H1 (cell line): Measurements from ENCODE around the gene SLC6A17. TPM values are rescaled to one million over a fixed set of nuclear protein-coding genes. Genes with fewer than 3 reads are reported as not detected.

Experiments used
- CTCF ChIA-PET: fragments of 300-600 bp; sonication (Branson Sonifier 250); formaldehyde crosslinking; loops from one replicate; lab custom pipeline; 2021; ENCODE audit not compliant: partially characterized antibody; lab: Charles Lee
- POLR2A ChIA-PET: fragments of 300-600 bp; sonication (Branson Sonifier 250); formaldehyde crosslinking; loops from one replicate; lab custom pipeline; 2021; ENCODE audit warnings: inconsistent platforms; ENCODE audit not compliant: partially characterized antibody; lab: Charles Lee
- DNase-seq, 2 experiments: peaks; one replicate each; pipeline versions ENCODE4 v3.0.0 to v3.0.0-alpha.2; 2010 to 2022; ENCODE audit warnings: low spot score in 2 of 2, low read depth in 1 of 2, mixed read lengths in 1 of 2
- FAIRE-seq: peaks from 2 replicates; lab custom pipeline; 2011; peaks lifted over from hg19 to GRCh38; lab: Jason Lieb, UNC
- H2AFZ ChIP-seq: 2 replicates; pipeline ENCODE4 v1.8.1; 2012; ENCODE audit warnings: low read length, inconsistent platforms
- H2AK5ac ChIP-seq: 2 replicates; pipeline ENCODE4 v1.6.1; 2013; ENCODE audit warnings: low read depth, low read length
- H2BK120ac ChIP-seq: replicated peaks from 2 replicates; pipeline ENCODE3; 2013; ENCODE audit warnings: low read depth, low read length, inconsistent platforms
- H2BK12ac ChIP-seq: 2 replicates; pipeline ENCODE4 v1.6.1; 2013; ENCODE audit warnings: low read depth, low read length
- H2BK15ac ChIP-seq: 2 replicates; pipeline ENCODE4 v1.6.1; 2013; ENCODE audit warnings: low read length
- H2BK20ac ChIP-seq: 2 replicates; pipeline ENCODE4 v1.6.1; 2013; ENCODE audit warnings: low read length
- H2BK5ac ChIP-seq: 2 replicates; pipeline ENCODE4 v1.6.1; 2013; ENCODE audit warnings: low read depth, low read length
- H3K14ac ChIP-seq: 2 replicates; pipeline ENCODE4 v1.6.1; 2013; ENCODE audit warnings: inconsistent platforms; ENCODE audit not compliant: insufficient read length
- H3K18ac ChIP-seq: 2 replicates; pipeline ENCODE4 v1.6.1; 2013; ENCODE audit warnings: low read length; ENCODE audit errors: extremely low read depth
- H3K23ac ChIP-seq: 2 replicates; pipeline ENCODE4 v1.6.1; 2013; ENCODE audit warnings: inconsistent platforms; ENCODE audit not compliant: insufficient read length
- H3K23me2 ChIP-seq: 2 replicates; pipeline ENCODE4 v1.6.1; 2013; ENCODE audit warnings: low read depth, low read length
- H3K27ac ChIP-seq: 2 replicates; pipeline ENCODE4 v1.6.1; 2011; ENCODE audit warnings: low read depth, low read length, inconsistent platforms
- H3K27me3 ChIP-seq, 4 experiments: replicated peaks in 1 of 4; 1 replicate in 1 of 4; 2 replicates in 3 of 4; pipeline versions ENCODE4 v1.6.1 to v1.8.1; 2011 to 2013; ENCODE audit warnings: low read length in 3 of 4, mild to moderate bottlenecking in 3 of 4, inconsistent platforms in 2 of 4, mixed read lengths in 2 of 4, moderate library complexity in 1 of 4; ENCODE audit not compliant: control insufficient read depth in 3 of 4, insufficient read depth in 3 of 4; ENCODE audit errors: extremely low read depth in 1 of 4
- H3K36me3 ChIP-seq, 4 experiments: 2 replicates each; pipeline versions ENCODE4 v1.6.1 to v1.8.1; 2011 to 2013; ENCODE audit warnings: mild to moderate bottlenecking in 4 of 4, low read length in 3 of 4, moderate library complexity in 2 of 4, control low read depth in 1 of 4, inconsistent platforms in 1 of 4; ENCODE audit not compliant: insufficient read depth in 4 of 4, control insufficient read depth in 2 of 4
- H3K4ac ChIP-seq: replicated peaks from 2 replicates; pipeline ENCODE3; 2013; ENCODE audit warnings: low read length, low read depth, mixed read lengths, inconsistent platforms; ENCODE audit not compliant: insufficient read length
- H3K4me1 ChIP-seq, 4 experiments: replicated peaks in 1 of 4; 1 replicate in 1 of 4; 2 replicates in 3 of 4; pipeline versions ENCODE4 v1.6.1 to v1.8.1; 2011 to 2013; ENCODE audit warnings: low read length in 3 of 4, inconsistent platforms in 2 of 4, mixed read lengths in 1 of 4; ENCODE audit not compliant: insufficient read depth in 4 of 4, control insufficient read depth in 3 of 4
- H3K4me2 ChIP-seq, 2 experiments: 2 replicates each; pipeline versions ENCODE4 v1.6.1 to v1.8.1; 2011 to 2013; ENCODE audit warnings: low read depth in 2 of 2, low read length in 2 of 2, control low read depth in 1 of 2, inconsistent platforms in 1 of 2, mild to moderate bottlenecking in 1 of 2; ENCODE audit not compliant: insufficient read depth in 1 of 2
- H3K4me3 ChIP-seq, 4 experiments: fragments of 200-600, 300-600 bp in 1 of 4; sonication (generic), shearing (Covaris generic), sonication (Bioruptor Twin) in 1 of 4; 2 replicates each; pipeline versions ENCODE4 v1.5.1 to v1.8.1; 2011 to 2016; ENCODE audit warnings: low read length in 4 of 4, low read depth in 3 of 4, control low read depth in 2 of 4, inconsistent platforms in 2 of 4, mild to moderate bottlenecking in 2 of 4, mixed read lengths in 1 of 4, moderate library complexity in 1 of 4; ENCODE audit not compliant: insufficient read depth in 2 of 4; ENCODE audit errors: extremely low read depth in 1 of 4
- H3K56ac ChIP-seq: replicated peaks from 2 replicates; pipeline ENCODE3; 2013; ENCODE audit warnings: low read depth, mild to moderate bottlenecking, mixed read lengths, low read length, inconsistent platforms; ENCODE audit not compliant: insufficient read length
- H3K79me1 ChIP-seq: 2 replicates; pipeline ENCODE4 v1.6.1; 2013; ENCODE audit warnings: low read depth, low read length, control low read depth
- H3K79me2 ChIP-seq, 2 experiments: 2 replicates each; pipeline versions ENCODE4 v1.6.1 to v1.8.1; 2012 to 2013; ENCODE audit warnings: low read length in 2 of 2, mild to moderate bottlenecking in 2 of 2, inconsistent platforms in 1 of 2; ENCODE audit not compliant: insufficient read depth in 2 of 2, control insufficient read depth in 1 of 2
- H3K9ac ChIP-seq, 4 experiments: replicated peaks in 1 of 4; 1 replicate in 1 of 4; 2 replicates in 3 of 4; pipeline versions ENCODE4 v1.6.1 to v1.8.1; 2011 to 2013; ENCODE audit warnings: low read depth in 3 of 4, low read length in 3 of 4, control low read depth in 2 of 4, mild to moderate bottlenecking in 2 of 4, moderate library complexity in 2 of 4, inconsistent platforms in 1 of 4; ENCODE audit errors: extremely low read depth in 1 of 4
- H3K9me3 ChIP-seq, 2 experiments: 2 replicates each; pipeline versions ENCODE4 v1.6.1 to v1.8.1; 2012 to 2013; ENCODE audit warnings: mild to moderate bottlenecking in 2 of 2, moderate library complexity in 2 of 2, control low read depth in 1 of 2, inconsistent platforms in 1 of 2, low read depth in 1 of 2, low read length in 1 of 2, mixed read lengths in 1 of 2; ENCODE audit not compliant: insufficient read depth in 2 of 2
- H4K20me1 ChIP-seq, 2 experiments: replicated peaks in 1 of 2; 2 replicates each; pipeline versions ENCODE3 to v1.8.1; 2011 to 2013; ENCODE audit warnings: inconsistent platforms in 2 of 2, low read length in 2 of 2, mild to moderate bottlenecking in 1 of 2; ENCODE audit not compliant: insufficient read depth in 2 of 2, control insufficient read depth in 1 of 2
- H4K5ac ChIP-seq: 2 replicates; pipeline ENCODE4 v1.6.1; 2013; ENCODE audit warnings: low read length, low read depth, mixed read lengths, inconsistent platforms; ENCODE audit not compliant: insufficient read length
- H4K8ac ChIP-seq: 2 replicates; pipeline ENCODE4 v1.8.0; 2013; ENCODE audit warnings: mild to moderate bottlenecking, moderate library complexity, low read length, inconsistent platforms; ENCODE audit not compliant: insufficient read depth; ENCODE audit errors: extremely low read depth
- H4K91ac ChIP-seq: replicated peaks from 2 replicates; pipeline ENCODE3; 2013; ENCODE audit warnings: low read length, mixed read lengths, inconsistent platforms; ENCODE audit not compliant: insufficient read length
- CTBP2 ChIP-seq: IDR thresholded peaks from 2 replicates; pipeline ENCODE4 v1.7.0; 2011; ENCODE audit warnings: borderline replicate concordance, mild to moderate bottlenecking, moderate library complexity, mixed read lengths, low read length; ENCODE audit not compliant: insufficient read depth, insufficient read length
- E2F6 ChIP-seq: IDR thresholded peaks from 2 replicates; pipeline ENCODE4 v1.6.1; 2012; ENCODE audit warnings: inconsistent platforms
- EZH2 ChIP-seq: fragments of 200-600 bp; sonication (generic); IDR thresholded peaks from 2 replicates; pipeline ENCODE4 v1.7.1; 2012; ENCODE audit warnings: low read depth, mild to moderate bottlenecking, moderate library complexity, low read length, inconsistent platforms; ENCODE audit not compliant: severe bottlenecking
- HDAC6 ChIP-seq: IDR thresholded peaks from one replicate; pipeline ENCODE4 v1.7.1; 2012; ENCODE audit warnings: low read depth, mild to moderate bottlenecking, inconsistent platforms, low read length, moderate library complexity
- KDM4A ChIP-seq: IDR thresholded peaks from one replicate; pipeline ENCODE4 v1.7.1; 2012; ENCODE audit warnings: low read depth, mild to moderate bottlenecking, moderate library complexity, low read length, inconsistent platforms; ENCODE audit not compliant: severe bottlenecking
- RFX5 ChIP-seq: IDR thresholded peaks from 2 replicates; pipeline ENCODE4 v1.6.1; 2011; ENCODE audit warnings: low read depth, low read length, improper control_type of control experiment, borderline replicate concordance
- SAP30 ChIP-seq: fragments of 300-600 bp; sonication (generic); IDR thresholded peaks from 2 replicates; pipeline ENCODE4 v1.7.1; 2012; ENCODE audit warnings: low read length, moderate library complexity, mild to moderate bottlenecking, inconsistent platforms; ENCODE audit not compliant: insufficient read depth, insufficient replicate concordance
- SIRT6 ChIP-seq: IDR thresholded peaks from one replicate; pipeline ENCODE4 v1.7.1; 2012; ENCODE audit warnings: low read length, inconsistent platforms
- SRF ChIP-seq: IDR thresholded peaks from 2 replicates; pipeline ENCODE4 v1.6.1; 2011; ENCODE audit warnings: mild to moderate bottlenecking, low read depth, low read length, moderate library complexity
- TAF1 ChIP-seq: IDR thresholded peaks from 2 replicates; pipeline ENCODE4 v1.6.1; 2011; ENCODE audit warnings: mild to moderate bottlenecking, low read depth, low read length
- WGBS, 2 experiments: shearing (Covaris generic) in 1 of 2; methylation state at CpG; one replicate each; pipeline versions ENCODE4 v1.1.6 to v1.1.7; 2013 to 2015; ENCODE audit warnings: low lambda C conversion rate in 2 of 2, mixed read lengths in 2 of 2, inconsistent platforms in 1 of 2, low coverage in 1 of 2, missing lambda C conversion rate in 1 of 2; ENCODE audit not compliant: insufficient replicate concordance in 2 of 2, insufficient coverage in 1 of 2, insufficient read length in 1 of 2; ENCODE audit errors: extremely low coverage in 1 of 2, missing lambda C conversion rate in 1 of 2; 5-methylcytosine and 5-hydroxymethylcytosine counted together
- polyA plus RNA-seq, 7 experiments: library from polyadenylated mRNA; depleted of rRNA in 3 of 7; stranded (reverse) in 5 of 7; unstranded in 2 of 7; fragments of >200 nt in 5 of 7; fragments of 200-250 nt in 2 of 7; gene quantifications; 1 replicate in 5 of 7; 2 replicates in 1 of 7; 4 replicates in 1 of 7; pipeline versions ENCODE4 v1.2.1 to v1.2.3, GENCODE V29; 2011 to 2013; ENCODE audit warnings: missing spikeins in 2 of 7, mixed read lengths in 2 of 7
- total RNA-seq: library from RNA; stranded (reverse); fragmentation: NEBNext Ultra II Directional; extraction: Animal tissue kit (Norgen Biotek cat#: 25700); gene quantifications from 2 replicates; pipeline ENCODE4 v1.2.1, GENCODE V29; 2021

The SLC6A17 gene
- total and polyA plus RNA-seq, 2 of the 8 experiments (the other 6 are each of a cell fraction or from before 2014, with no cell fraction given) = 0.15 to 0.28 TPM

GRCh38 chr1:110242731-110243130 is 92.4 kb downstream of the SLC6A17 start:
- peak overlapping the region; percentile 83 for H3K18ac ChIP-seq
- H2BK15ac ChIP-seq = peak overlapping the region; percentile 65; the same call in 1 of the 2 replicates
- no peak overlapping the region for H3K4me3 ChIP-seq
- 83% methylated on average over 4 of the region's 4 CpGs; no CpG with 5 or more reads in 1 of the 2 experiments for WGBS, 2 experiments
- no peak overlapping the region for H3K14ac ChIP-seq
- H4K20me1 ChIP-seq = no peaks in the 10 kb centered on the region
- H3K79me1 ChIP-seq = no peaks in the 10 kb centered on the region
- H3K27me3 ChIP-seq = no peaks in the 10 kb centered on the region; a peak in 3 of 7 replicates
- no peak for DNase-seq
- no peak overlapping the region for H3K4ac ChIP-seq
- H4K5ac ChIP-seq = no peak overlapping the region
- H3K79me2 ChIP-seq = no peaks in the 10 kb centered on the region
- FAIRE-seq = no peak
- peaks cover 0 to 21% (median 14%) of the 10 kb centered on the region in 4 experiments; a peak in 6 of 7 replicates for H3K4me1 ChIP-seq
- H4K8ac ChIP-seq = no peak overlapping the region
- H3K56ac ChIP-seq = no peak overlapping the region
- peak overlapping the region; percentile 40; the same call in 1 of the 2 replicates for H2BK5ac ChIP-seq
- peak overlapping the region in 1 of 2 experiments; percentile 60; a peak in 1 of 4 replicates for H3K4me2 ChIP-seq
- H2BK12ac ChIP-seq = peak overlapping the region; percentile 92; the same call in 1 of the 2 replicates
- H2BK20ac ChIP-seq = peak overlapping the region; percentile 90
- peak overlapping the region; percentile 11 for H2BK120ac ChIP-seq
- H2AK5ac ChIP-seq = peak overlapping the region; percentile 80
- no peak overlapping the region for H3K23ac ChIP-seq
- CTCF ChIA-PET = interaction anchor here (0.9 to 4.8 kb wide), 6 partner anchors 10 to 253 kb away, joined by 3 to 23 read pairs (median 6); no protein-coding TSS in a partner anchor
- H3K36me3 ChIP-seq = no peaks in the 10 kb centered on the region
- H2AFZ ChIP-seq = no peak overlapping the region
- no peak overlapping the region for H3K9ac ChIP-seq
- no peak for TF ChIP-seq E2F6
- no peak for TF ChIP-seq SAP30
- no peak for TF ChIP-seq TAF1
- TF ChIP-seq KDM4A = no peak
- TF ChIP-seq EZH2 = no peak
- TF ChIP-seq RFX5 = no peak
- no peak for TF ChIP-seq SRF
- no peak for TF ChIP-seq CTBP2
- TF ChIP-seq SIRT6 = no peak
- no peak for TF ChIP-seq HDAC6
- no peaks in the 10 kb centered on the region for H3K9me3 ChIP-seq
- no peaks in the 10 kb centered on the region; the same call in 1 of the 2 replicates for H3K23me2 ChIP-seq
- no peak overlapping the region for H3K27ac ChIP-seq
- peak overlapping the region; percentile 39 for H4K91ac ChIP-seq
- POLR2A ChIA-PET = interaction anchor here (1.0 kb wide), 1 partner anchor 9 kb away, joined by 3 read pairs; no protein-coding TSS in a partner anchor
